Measurements from ENCODE around the gene IQGAP2.
"Not testable (repeated sequence)": the region's sequence is repeated elsewhere in the genome, so short reads cannot be mapped to it uniquely, and the experiment has no call there.

IQGAP2 gene

GRCh38 chr5:76500633-76501393, 97.7 kb downstream of the IQGAP2 start:
- DNase-seq (ENCODE audit: low spot score): no peak

GRCh38 chr5:76503929-76504328, 100.8 kb downstream of the IQGAP2 start:
- DNase-seq (ENCODE audit: low spot score): no peak

- no peak for DNase-seq (ENCODE audit: low spot score)
These were observed 101.9 kb downstream of the IQGAP2 start for GRCh38 chr5:76504901-76505564.

- no peak for DNase-seq (ENCODE audit: low spot score)
These were observed 110.4 kb downstream of the IQGAP2 start for GRCh38 chr5:76513476-76513875.

GRCh38 chr5:76514292-76514691, 111.2 kb downstream of the IQGAP2 start:
- no peak for DNase-seq (ENCODE audit: low spot score)

- DNase-seq (ENCODE audit: low spot score): no peak
These were observed 111.6 kb downstream of the IQGAP2 start for GRCh38 chr5:76514713-76515112.

- DNase-seq (ENCODE audit: low spot score): no peak
These were observed 114.2 kb downstream of the IQGAP2 start for GRCh38 chr5:76517334-76517733.

GRCh38 chr5:76518246-76518645, 115.2 kb downstream of the IQGAP2 start:
- not testable (repeated sequence) for DNase-seq (ENCODE audit: low spot score)

- DNase-seq (ENCODE audit: low spot score): peak; percentile 9
These were observed 118.2 kb downstream of the IQGAP2 start for GRCh38 chr5:76521240-76521758.

- DNase-seq (ENCODE audit: low spot score): no peak
These were observed 119.2 kb downstream of the IQGAP2 start for GRCh38 chr5:76522103-76522935.

GRCh38 chr5:76524101-76524835, 121.2 kb downstream of the IQGAP2 start:
- DNase-seq (ENCODE audit: low spot score): no peak

GRCh38 chr5:76524868-76525267, 121.8 kb downstream of the IQGAP2 start:
- DNase-seq (ENCODE audit: low spot score): peak; percentile 6

GRCh38 chr5:76525956-76526355, 122.9 kb downstream of the IQGAP2 start:
- DNase-seq (ENCODE audit: low spot score): no peak

- DNase-seq (ENCODE audit: low spot score): no peak
These were observed 124.0 kb downstream of the IQGAP2 start for GRCh38 chr5:76526950-76527583.

- DNase-seq (ENCODE audit: low spot score): no peak
These were observed 124.6 kb downstream of the IQGAP2 start for GRCh38 chr5:76527685-76528161.

GRCh38 chr5:76528547-76529331, 125.7 kb downstream of the IQGAP2 start:
- no peak for DNase-seq (ENCODE audit: low spot score)

GRCh38 chr5:76529464-76530344, 126.6 kb downstream of the IQGAP2 start:
- no peak for DNase-seq (ENCODE audit: low spot score)

GRCh38 chr5:76532052-76532451, 129.0 kb downstream of the IQGAP2 start:
- DNase-seq (ENCODE audit: low spot score): no peak

GRCh38 chr5:76532973-76533372, 129.9 kb downstream of the IQGAP2 start:
- no peak for DNase-seq (ENCODE audit: low spot score)
